HG03520 (cell line): ENCODE data around the gene SPOUT1.
"Not testable (repeated sequence)": the region's sequence is repeated elsewhere in the genome, so short reads cannot be mapped to it uniquely, and the experiment has no call there.

Experiments
- ATAC-seq: cut with Tn5 transposase; IDR thresholded peaks from one replicate; pipeline ENCODE4 v1.9.1; 2021; ENCODE audit warnings: mild to moderate bottlenecking, moderate library complexity; ENCODE audit not compliant: unreplicated experiment

Gene SPOUT1

GRCh38 chr9:128810873-128811272 lies 18.7 kb downstream of the SPOUT1 start:
- ATAC-seq: no peak

- ATAC-seq: no peak
Observed at GRCh38 chr9:128809831-128810230, 19.8 kb downstream of the SPOUT1 start.

DNA sequence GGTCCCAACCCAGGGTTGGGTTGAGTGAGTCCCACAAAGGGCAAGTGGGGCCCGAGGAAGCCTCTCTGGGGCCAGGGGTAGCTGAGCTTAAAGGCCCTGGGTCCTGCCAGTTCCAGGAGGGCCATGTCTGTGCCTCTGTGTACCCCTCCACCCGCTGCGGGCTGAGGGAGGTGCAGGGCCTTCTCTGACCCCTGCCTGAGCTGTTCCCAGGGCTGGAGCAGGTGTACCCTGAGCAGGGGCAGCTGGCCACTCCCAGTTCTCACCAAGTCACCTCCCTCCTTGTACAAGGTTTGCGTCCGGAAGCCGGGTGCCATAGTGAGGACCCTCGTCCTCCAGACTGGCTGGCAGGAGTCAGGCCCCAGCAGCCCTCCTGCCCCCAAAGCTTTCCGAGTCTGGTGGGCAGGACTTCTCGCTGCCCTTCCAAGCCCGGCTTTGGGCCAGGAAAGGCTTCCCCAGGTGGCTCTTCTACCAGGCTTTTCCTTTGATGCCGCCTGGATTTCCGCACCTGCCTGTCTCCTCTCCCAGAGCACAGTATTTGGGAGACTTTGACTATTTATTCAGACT lies 20.5 kb downstream of the SPOUT1 start:
- no peak for ATAC-seq

- ATAC-seq: no peak
Observed at GRCh38 chr9:128808543-128808942, 21.1 kb downstream of the SPOUT1 start.

- ATAC-seq: no peak
Observed at GRCh38 chr9:128807827-128808226, 21.8 kb downstream of the SPOUT1 start.

- ATAC-seq: no peak
Observed at GRCh38 chr9:128805661-128806060, 23.9 kb downstream of the SPOUT1 start.

GRCh38 chr9:128802482-128802881 lies 27.1 kb downstream of the SPOUT1 start:
- ATAC-seq: no peak

- no peak for ATAC-seq
Observed at GRCh38 chr9:128800061-128800460, 29.5 kb downstream of the SPOUT1 start.

- no peak for ATAC-seq
Observed at GRCh38 chr9:128798896-128799295, 30.7 kb downstream of the SPOUT1 start.

DNA sequence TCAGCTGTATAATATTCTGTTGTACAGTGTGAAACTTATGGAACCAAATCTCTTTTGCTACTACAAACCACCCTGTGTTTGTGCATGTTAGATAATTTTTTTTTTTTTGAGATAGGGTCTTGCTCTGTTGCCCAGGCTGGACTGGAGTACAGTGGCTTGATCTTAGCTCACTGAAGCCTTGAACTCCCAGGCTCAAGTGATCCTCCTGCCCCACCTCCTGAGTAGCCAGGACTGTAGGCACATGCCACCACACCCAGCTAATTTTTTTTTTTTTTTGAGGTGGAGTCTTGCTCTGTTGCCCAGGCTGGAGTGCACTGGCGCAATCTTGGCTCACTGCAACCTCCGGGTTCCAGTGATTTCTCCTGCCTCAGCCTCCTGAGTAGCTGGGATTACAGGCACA lies 34.6 kb downstream of the SPOUT1 start:
- ATAC-seq: not testable (repeated sequence)

DNA sequence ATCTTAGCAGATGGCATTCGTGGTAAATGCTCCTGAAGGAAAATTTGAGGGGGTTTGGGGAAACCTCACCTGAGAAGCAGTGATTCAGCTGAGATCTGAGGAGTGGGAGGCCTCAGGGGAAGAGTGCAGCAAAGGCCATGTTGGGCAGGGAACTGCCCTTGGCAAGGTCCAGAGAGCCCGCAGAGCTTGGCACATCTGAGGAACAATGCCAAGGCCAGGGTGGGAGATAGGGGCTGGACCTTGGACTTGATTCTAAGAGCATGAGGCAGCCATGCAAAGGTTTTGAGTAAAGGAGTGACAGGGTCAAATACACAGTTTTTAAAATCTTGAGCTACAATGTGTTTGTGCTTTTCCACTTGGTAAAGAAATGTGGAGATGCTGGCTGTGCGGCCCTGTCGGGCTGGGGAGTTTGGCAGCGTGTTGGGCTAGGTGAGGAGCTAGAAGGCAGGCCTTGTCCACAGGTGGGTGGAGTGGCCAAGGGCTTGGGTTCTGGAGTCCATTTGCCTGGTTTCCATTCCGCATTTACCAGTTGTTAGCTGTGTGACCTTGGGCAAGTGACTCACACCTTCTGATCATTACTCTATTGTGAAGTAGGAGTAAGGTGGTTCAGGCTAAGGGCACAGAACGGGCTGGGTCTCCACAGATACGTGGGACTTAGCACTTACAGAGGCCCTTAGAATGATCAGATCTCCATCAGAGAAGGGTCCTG lies 36.5 kb downstream of the SPOUT1 start:
- no peak for ATAC-seq

DNA sequence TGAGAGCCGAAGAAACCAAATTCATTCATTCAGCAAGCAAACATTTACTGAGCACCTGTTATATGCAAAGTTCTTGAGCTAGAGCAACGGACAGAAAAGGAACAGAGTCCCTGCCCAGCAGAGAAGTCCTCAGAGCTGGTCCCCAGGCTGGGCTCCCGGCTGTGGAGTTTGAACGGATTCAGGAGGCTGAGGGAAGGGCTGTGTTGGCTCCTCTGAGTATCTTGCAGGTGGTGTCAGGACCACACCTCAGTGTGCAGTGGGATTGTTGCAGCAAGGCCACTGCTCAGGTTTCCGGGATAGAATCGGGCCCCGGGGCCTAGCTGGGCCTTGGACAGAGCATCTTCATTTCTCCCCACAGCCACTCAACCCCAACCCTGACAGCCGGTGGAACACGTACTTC lies 37.5 kb downstream of the SPOUT1 start:
- no peak for ATAC-seq

GRCh38 chr9:128790536-128790935 lies 39.1 kb downstream of the SPOUT1 start:
- no peak for ATAC-seq

DNA sequence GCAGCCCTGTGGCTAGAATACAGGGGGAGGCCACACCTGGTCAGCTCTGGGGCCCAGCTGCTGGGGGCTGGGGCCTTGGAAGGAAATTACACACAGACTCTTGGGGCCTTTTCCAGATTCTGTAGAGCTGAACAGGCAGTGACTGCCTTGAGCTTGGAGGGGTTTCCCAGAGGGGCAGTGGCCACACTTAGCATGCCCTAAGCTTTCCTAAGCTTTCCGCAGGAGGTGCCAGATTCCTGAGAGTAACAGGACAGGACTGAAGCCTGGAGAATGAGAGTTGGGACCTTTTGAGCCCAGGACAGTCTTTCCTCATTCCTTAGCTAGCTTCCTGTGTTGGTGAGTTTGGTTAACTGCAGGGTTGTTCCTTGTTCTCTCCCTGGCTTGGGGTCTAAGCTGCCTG lies 41.1 kb downstream of the SPOUT1 start:
- no peak for ATAC-seq

DNA sequence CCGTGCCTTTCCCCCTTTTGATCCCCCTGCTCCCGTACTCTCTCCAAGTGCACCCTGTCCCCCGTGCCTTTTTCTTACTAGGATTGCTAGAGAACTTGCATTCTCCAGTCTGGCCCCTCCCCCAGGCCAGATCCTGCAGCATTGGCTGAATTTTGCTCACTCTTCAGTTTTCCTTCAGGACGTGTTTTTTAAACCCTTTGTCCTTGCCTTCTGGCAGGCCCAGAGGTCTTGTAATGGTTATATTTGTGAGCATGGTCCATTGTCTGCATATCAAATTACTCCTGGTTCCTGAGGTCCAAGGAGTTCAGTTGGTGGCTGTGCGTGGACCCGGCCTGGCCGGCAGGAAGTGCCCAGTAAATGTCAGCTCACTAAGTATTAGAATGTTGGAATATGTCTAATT lies 41.9 kb downstream of the SPOUT1 start:
- no peak for ATAC-seq

GRCh38 chr9:128786681-128787601 lies 42.7 kb downstream of the SPOUT1 start, which contains the start of gene TBC1D13:
Gene TBC1D13 (plus strand): TSS chr9:128787253. CDS start chr9:128787354, 101 bp downstream.
- ATAC-seq: peak; percentile 72

DNA sequence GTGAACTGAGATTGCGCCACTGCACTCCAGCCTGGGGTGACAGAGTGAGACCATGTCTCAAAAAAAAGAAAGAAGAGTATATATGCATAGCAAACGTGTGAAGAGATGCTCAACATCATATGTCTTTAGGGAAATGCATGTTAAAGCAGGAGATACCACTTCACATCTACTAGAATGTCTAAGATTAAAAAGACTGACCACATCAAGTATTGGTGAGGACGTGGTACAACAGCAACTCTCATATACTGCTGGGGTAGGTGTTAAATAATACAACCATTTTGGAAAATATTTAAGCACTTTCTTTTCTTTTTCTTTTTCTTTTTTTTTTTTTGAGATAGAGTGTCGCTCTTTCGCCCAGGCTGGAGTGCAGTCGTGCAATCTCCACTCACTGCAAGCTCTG lies 44.2 kb downstream of the SPOUT1 start:
- ATAC-seq: no peak

- ATAC-seq: no peak
Observed at GRCh38 chr9:128782669-128783068, 46.9 kb downstream of the SPOUT1 start.

DNA sequence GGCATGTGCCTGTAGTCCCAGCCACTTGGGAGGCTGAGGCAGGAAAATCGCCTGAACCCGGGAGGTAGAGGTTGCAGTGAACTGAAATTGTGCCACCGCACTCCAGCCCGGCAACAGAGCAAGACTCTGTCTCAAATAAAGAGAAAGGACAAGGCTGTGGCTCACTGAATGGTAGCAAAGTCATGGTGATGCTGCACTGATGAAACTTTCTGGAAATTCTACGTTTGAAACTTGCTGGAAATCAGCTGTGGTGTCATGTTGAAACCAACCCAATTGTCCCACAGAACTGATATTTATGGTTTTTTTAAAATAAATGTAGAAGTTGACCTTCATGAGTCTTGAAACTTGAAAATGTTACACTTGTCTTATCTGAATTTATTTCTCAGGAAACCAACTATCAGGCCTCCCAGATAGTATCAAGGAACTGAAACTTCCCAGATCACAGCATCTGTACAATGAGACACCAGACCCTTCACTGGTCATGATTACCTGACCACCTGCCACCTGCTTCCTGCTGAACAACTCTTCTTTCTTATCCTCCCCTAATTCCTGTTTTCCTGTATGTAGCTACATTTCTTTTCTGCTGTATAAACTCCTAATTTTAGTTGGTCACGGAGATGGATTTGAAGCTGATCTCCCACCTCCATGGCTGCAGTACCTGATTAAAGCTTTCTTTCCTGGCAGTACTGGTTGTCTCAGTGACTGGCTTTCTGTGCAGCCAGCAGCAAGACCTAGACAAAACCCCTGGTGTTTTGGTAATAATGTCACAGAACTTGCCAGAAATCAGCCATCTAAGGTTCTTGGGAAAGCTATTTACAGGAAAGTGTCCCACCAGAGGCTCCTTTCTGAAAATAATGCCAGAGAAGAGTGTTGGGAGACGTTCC lies 48.2 kb downstream of the SPOUT1 start:
- no peak for ATAC-seq

GRCh38 chr9:128780093-128780492 lies 49.5 kb downstream of the SPOUT1 start:
- ATAC-seq: not testable (repeated sequence)

GRCh38 chr9:128774804-128775203 lies 54.8 kb downstream of the SPOUT1 start:
- ATAC-seq: no peak
